ENCODE data around the gene SHANK3. TPM values are rescaled to one million over a fixed set of nuclear protein-coding genes. Genes with fewer than 3 reads are reported as not detected.
"Not testable (repeated sequence)": the region's sequence is repeated elsewhere in the genome, so short reads cannot be mapped to it uniquely, and the experiment has no call there.

The SHANK3 gene
- total and polyA plus RNA-seq, 2 experiments from 2014 or later: 0.52 to 4.9 TPM

GRCh38 chr22:50635591-50635990 is 37.0 kb upstream of the SHANK3 start:
- Mint-ChIP-seq H3K27ac (no peak overlapping the region), H3K4me1 (peaks cover 4% of the 10 kb centered on the region), H3K36me3 (ENCODE audit: low read depth) (no peaks in the 10 kb centered on the region), H3K9me3 (no peaks in the 10 kb centered on the region), H3K27me3 (ENCODE audit: insufficient read depth, low read depth, poor library complexity) (no peaks in the 10 kb centered on the region), H3K4me3 (no peak overlapping the region)
- H3F3A ChIP-seq (replicated peaks; ENCODE audit: low read depth): no peaks in the 10 kb centered on the region; the same call in 1 of the 2 replicates
- no peak for TF ChIP-seq JUNB (IDR thresholded peaks at IDR 0.05; ENCODE audit: unreplicated experiment)
- no peak for TF ChIP-seq EZH2 (IDR thresholded peaks at IDR 0.05; ENCODE audit: low read depth, unreplicated experiment)
- TF ChIP-seq ZNF462 (CRISPR knock-in tag; IDR thresholded peaks at IDR 0.05): no peak
- TF ChIP-seq ETS1 (IDR thresholded peaks at IDR 0.05): no peak
- no peak for TF ChIP-seq CTCF (conservative IDR thresholded peaks at IDR 0.05; ENCODE audit: low read depth in 2 of 2)
- TF ChIP-seq STAT1 (IDR thresholded peaks at IDR 0.05; ENCODE audit: unreplicated experiment): no peak
- TF ChIP-seq NANOG (IDR thresholded peaks at IDR 0.05; ENCODE audit: borderline replicate concordance): no peak
- no peak for TF ChIP-seq REST (IDR thresholded peaks at IDR 0.05; ENCODE audit: unreplicated experiment)
- no peak overlapping the region for H3K4me2 ChIP-seq
- H3K27ac ChIP-seq (ENCODE audit: low read depth): no peak overlapping the region
- H3K9me2 ChIP-seq (ENCODE audit: insufficient read depth): no peaks in the 10 kb centered on the region
- peaks cover under 1% of the 10 kb centered on the region; the same call in 1 of the 2 replicates for H3K4me1 ChIP-seq (ENCODE audit: insufficient read depth)
- no peaks in the 10 kb centered on the region for H3K79me2 ChIP-seq (replicated peaks; ENCODE audit: insufficient read depth)
- DNase-seq (ENCODE audit: low spot score): no peak
- H3K4me3 ChIP-seq: no peak overlapping the region
- no peak overlapping the region for H2AFZ ChIP-seq
- H3K36me3 ChIP-seq (ENCODE audit: insufficient read depth): no peaks in the 10 kb centered on the region
- no peaks in the 10 kb centered on the region for H3K27me3 ChIP-seq (ENCODE audit: insufficient read depth)
- no peak; the same call in 2 of the 3 replicates for ATAC-seq
- H4K20me1 ChIP-seq (replicated peaks; ENCODE audit: insufficient read depth): no peaks in the 10 kb centered on the region

- peaks cover 22% of the 10 kb centered on the region for H3K27me3 ChIP-seq (ENCODE audit: insufficient read depth)
- H3K4me3 Mint-ChIP-seq; H4K20me1 ChIP-seq (replicated peaks; ENCODE audit: insufficient read depth); H3K4me2 ChIP-seq; H3K36me3 Mint-ChIP-seq (ENCODE audit: low read depth); H3K4me3 ChIP-seq; DNase-seq (ENCODE audit: low spot score); H3F3A ChIP-seq (replicated peaks; ENCODE audit: low read depth); H2AFZ ChIP-seq; H3K36me3 ChIP-seq (ENCODE audit: insufficient read depth); H3K9me3 Mint-ChIP-seq; H3K79me2 ChIP-seq (replicated peaks; ENCODE audit: insufficient read depth); H3K27ac ChIP-seq (ENCODE audit: low read depth); H3K9me2 ChIP-seq (ENCODE audit: insufficient read depth); H3K27ac Mint-ChIP-seq; ATAC-seq: not testable (repeated sequence)
- H3K4me1 Mint-ChIP-seq: peaks cover 21% of the 10 kb centered on the region
- peaks cover 11% of the 10 kb centered on the region for H3K27me3 Mint-ChIP-seq (ENCODE audit: insufficient read depth, low read depth, poor library complexity)
- peaks cover 14% of the 10 kb centered on the region for H3K4me1 ChIP-seq (ENCODE audit: insufficient read depth)
These were observed 32.3 kb upstream of the SHANK3 start for GRCh38 chr22:50640296-50640695.
